GM12892 (cell line): Measurements from ENCODE around the gene ANKMY1.

ENCODE experiments used
- POLR2A ChIP-seq: IDR thresholded peaks from 2 replicates; pipeline ENCODE4 v1.6.1; 2011; ENCODE audit warnings: low read depth, low read length, control low read depth
- POLR2AphosphoS5 ChIP-seq: IDR thresholded peaks from 2 replicates; pipeline ENCODE4 v1.6.1; 2011; ENCODE audit warnings: low read depth, low read length, control low read depth

GRCh38 chr2:240586919-240587800, 29.4 kb upstream of the ANKMY1 start:
- no peak for TF ChIP-seq POLR2A
- TF ChIP-seq POLR2AphosphoS5: no peak
